Hindlimb muscle (tissue), 1 donor: ENCODE measurements around the gene DNAJC11. TPM values are rescaled to one million over a fixed set of nuclear protein-coding genes. Genes with fewer than 3 reads are reported as not detected.
A peak's percentile ranks its signal among the peaks of the same experiment; 100 is the strongest.
"Not testable (repeated sequence)": the region's sequence is repeated elsewhere in the genome, so short reads cannot be mapped to it uniquely, and the experiment has no call there.

Source experiments
- DNase-seq: peaks from one replicate; pipeline ENCODE4 v3.0.0-alpha.2; 2013
- polyA plus RNA-seq: library from polyadenylated mRNA; unstranded; fragments of 120-200 nt; gene quantifications from one replicate; pipeline ENCODE4 v1.2.1, GENCODE V29; 2013; ENCODE audit not compliant: insufficient read length

Gene DNAJC11
- 41.1 TPM for polyA plus RNA-seq

GRCh38 chr1:6701437-6702153, at the start of gene DNAJC11:
TSS of gene DNAJC11 (minus strand) at chr1:6701816. CDS start at chr1:6701800, 16 bp downstream.
- peak; percentile 93 for DNase-seq

GRCh38 chr1:6750490-6750889, 48.9 kb upstream of the DNAJC11 start:
- no peak for DNase-seq

GRCh38 chr1:6747674-6748073, 46.1 kb upstream of the DNAJC11 start:
- DNase-seq, result no peak

GRCh38 chr1:6745073-6745472, 43.5 kb upstream of the DNAJC11 start:
- DNase-seq, result no peak

- peak; percentile 67 for DNase-seq
Observed at GRCh38 chr1:6743189-6744101, 41.8 kb upstream of the DNAJC11 start.

GRCh38 chr1:6742676-6743188, 41.1 kb upstream of the DNAJC11 start:
- DNase-seq, result not testable (repeated sequence)

- DNase-seq, result no peak
Observed at GRCh38 chr1:6738987-6739676, 37.5 kb upstream of the DNAJC11 start.

GRCh38 chr1:6732942-6733341, 31.3 kb upstream of the DNAJC11 start:
- no peak for DNase-seq

- DNase-seq, result no peak
Observed at GRCh38 chr1:6731905-6732304, 30.3 kb upstream of the DNAJC11 start.

- no peak for DNase-seq
Observed at GRCh38 chr1:6730880-6731279, 29.3 kb upstream of the DNAJC11 start.

- no peak for DNase-seq
Observed at GRCh38 chr1:6730473-6730872, 28.9 kb upstream of the DNAJC11 start.

GRCh38 chr1:6727535-6727934, 25.9 kb upstream of the DNAJC11 start:
- no peak for DNase-seq

- DNase-seq, result no peak
Observed at GRCh38 chr1:6726253-6726652, 24.6 kb upstream of the DNAJC11 start.

GRCh38 chr1:6724517-6725141, 23.0 kb upstream of the DNAJC11 start:
- DNase-seq, result no peak

GRCh38 chr1:6723621-6724428, 22.2 kb upstream of the DNAJC11 start:
- no peak for DNase-seq

GRCh38 chr1:6711174-6711573, 9.6 kb upstream of the DNAJC11 start:
- no peak for DNase-seq

- no peak for DNase-seq
Observed at GRCh38 chr1:6704746-6705145, 3.1 kb upstream of the DNAJC11 start.

- DNase-seq, result no peak
Observed at GRCh38 chr1:6703016-6703415, 1.4 kb upstream of the DNAJC11 start.

- DNase-seq, result no peak
Observed at GRCh38 chr1:6700853-6701436, 671 bp downstream of the DNAJC11 start.

- DNase-seq, result not testable (repeated sequence)
Observed at GRCh38 chr1:6699915-6700314, 1.7 kb downstream of the DNAJC11 start.

- DNase-seq, result no peak
Observed at GRCh38 chr1:6695868-6696267, 5.7 kb downstream of the DNAJC11 start.
